NCI-H1417 treated with DMSO at 0.1 percent for 48 hours (cell line): ENCODE measurements around the gene LZTS2.

Experiments
- DNase-seq: peaks from one replicate; lab custom pipeline; 2025; lab: John Stamatoyannopoulos, UW

The LZTS2 gene

DNA sequence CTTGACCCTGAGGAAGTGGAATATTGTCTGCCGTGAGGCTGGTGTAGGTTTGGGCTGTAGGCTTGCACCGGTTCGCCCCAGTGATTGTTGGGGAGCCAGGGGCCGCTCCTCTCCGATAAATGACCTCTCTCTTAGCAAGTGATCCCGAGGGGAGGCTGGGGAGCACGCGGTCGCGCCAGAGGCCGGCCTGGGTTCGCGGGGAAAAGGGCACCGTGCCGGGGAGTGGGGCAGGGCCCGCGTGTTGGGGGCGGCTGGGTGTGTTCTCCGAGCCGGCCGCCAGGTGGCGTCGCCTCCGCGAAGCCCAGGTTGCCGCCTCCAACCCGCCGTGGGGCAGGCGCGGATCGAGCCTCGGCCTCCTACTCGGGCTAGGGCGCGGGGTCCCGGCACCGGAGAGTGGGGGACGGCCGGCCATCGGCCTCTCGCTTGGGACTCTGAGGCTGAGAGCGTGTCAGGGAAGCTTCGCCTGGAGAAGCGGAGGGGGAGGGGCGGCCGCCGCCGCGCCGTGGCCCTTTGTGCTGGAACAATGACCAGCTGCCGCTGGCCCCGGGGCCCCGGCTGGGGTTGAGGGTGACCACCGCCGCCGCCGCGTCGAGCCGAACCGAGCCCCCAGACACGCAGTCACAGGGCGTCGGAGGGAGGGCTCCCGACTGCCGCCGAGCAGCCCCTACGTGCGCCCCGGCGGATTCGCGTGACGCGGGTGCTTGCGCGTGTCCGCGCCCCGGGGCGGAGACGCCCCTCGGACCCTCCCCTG is 442 bp upstream of the LZTS2 start:
- no peak for DNase-seq

DNA sequence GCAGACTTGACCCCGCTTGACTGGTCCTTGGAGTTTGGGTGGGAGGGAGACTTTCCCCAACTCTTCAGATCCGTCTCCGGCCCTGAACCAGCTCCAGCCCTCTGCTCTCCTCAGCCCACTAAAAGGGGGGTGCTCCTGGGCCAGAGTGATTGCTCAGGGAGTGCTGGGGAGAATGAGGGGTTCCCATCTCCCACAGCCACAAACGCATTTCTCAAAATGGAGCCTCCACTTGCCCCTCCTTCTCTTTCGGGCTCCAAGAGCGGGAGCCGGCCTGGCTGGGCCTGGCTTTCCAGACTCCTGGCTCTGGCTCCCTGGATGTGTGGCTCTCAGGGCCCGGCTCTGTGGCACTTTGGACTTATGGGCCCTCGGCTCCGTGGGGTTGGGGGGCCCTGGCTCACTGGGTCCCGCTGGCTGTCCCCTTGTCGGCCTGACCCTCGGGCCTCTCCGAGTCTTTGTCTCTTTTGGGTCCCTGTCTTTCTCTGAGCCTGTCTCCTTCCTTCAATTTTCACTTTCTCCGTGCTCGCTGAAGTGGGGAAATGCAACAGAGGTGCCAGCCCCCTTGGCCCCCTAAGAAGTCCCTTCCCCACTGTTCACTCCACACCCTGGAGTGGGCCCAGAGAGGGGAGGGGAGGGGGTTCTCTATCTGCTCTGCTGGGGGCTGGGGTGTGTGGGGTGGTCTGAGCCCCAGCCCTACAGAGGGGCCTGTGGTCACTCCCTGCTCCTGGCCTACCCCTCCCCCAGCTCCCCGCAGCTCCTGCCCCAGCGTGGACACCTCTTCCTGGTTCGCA is 713 bp downstream of the LZTS2 start:
- DNase-seq: no peak

DNA sequence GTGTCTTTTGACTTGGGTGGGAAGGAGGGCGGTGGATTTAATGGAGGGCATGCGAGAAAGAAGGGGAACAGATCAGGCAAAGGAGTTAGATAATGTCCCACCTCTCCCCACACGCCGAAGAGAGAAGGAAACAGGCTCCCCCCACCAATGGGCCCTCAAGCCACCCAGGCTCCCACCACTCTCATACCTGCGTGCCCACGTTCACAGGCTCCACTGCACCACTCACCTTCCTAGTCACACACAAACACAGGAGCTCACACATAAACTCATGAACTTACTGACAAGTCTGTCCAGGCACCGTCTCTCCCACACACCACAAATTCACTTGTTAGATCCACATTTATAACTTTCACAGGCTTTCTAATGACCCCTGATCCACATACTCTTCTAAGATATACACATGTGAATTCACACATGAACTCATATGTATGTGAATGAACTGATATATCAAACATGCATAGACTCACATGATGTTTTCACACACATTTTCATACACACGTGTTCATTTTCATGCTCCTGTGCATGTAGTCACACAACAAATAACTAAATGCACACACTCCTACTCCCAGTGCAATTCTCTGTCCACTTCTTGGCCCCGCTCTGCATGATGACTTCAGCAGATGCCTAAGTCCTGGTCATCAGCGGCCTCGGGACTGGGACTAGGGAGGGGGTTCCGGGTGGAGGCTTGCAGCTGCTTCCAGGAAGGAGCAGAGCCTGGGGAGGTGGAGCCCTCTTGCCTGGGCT is 1.5 kb downstream of the LZTS2 start:
- DNase-seq: no peak

DNA sequence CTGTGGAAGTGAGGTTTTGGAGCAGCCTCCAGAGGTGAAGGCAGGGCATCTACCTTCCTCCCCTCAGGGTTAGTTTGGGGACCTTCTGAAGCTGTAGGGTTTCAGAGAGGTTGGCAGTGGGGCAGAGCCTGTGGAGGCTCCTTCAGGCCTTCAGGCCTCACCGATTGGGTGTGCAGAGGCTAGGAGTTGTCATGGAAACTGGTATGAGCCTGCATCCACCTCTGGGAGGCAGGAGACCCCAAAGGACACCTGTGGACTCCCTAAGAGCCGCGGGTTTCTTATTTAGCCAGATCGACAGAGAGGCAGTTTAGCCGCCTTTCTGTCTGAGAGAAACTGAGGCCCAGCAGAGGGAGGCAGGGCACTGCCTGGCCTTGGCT is 2.0 kb downstream of the LZTS2 start:
- no peak for DNase-seq

DNA sequence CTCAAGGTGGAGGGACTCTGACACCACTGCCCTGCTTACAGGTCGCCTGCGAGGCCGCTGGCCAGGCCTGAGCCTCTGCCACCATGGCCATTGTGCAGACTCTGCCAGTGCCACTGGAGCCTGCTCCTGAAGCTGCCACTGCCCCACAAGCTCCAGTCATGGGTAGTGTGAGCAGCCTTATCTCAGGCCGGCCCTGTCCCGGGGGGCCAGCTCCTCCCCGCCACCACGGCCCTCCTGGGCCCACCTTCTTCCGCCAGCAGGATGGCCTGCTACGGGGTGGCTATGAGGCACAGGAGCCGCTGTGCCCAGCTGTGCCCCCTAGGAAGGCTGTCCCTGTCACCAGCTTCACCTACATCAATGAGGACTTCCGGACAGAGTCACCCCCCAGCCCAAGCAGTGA is 2.8 kb downstream of the LZTS2 start:
- no peak for DNase-seq

DNA sequence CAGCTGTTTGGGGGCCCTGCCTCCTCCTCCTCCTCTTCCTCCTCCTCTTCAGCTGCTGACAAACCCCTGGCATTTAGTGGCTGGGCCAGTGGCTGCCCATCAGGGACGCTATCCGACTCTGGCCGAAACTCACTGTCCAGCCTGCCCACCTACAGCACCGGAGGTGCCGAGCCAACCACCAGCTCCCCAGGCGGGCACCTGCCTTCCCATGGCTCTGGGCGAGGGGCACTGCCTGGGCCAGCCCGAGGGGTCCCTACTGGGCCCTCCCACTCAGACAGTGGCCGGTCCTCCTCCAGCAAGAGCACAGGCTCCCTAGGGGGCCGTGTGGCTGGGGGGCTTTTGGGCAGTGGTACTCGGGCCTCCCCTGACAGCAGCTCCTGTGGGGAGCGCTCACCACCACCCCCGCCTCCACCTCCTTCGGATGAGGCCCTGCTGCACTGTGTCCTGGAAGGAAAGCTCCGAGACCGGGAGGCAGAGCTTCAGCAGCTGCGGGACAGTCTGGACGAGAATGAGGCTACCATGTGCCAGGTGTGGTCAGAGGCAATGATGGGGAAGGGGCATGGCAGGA is 4.1 kb downstream of the LZTS2 start:
- no peak for DNase-seq

DNA sequence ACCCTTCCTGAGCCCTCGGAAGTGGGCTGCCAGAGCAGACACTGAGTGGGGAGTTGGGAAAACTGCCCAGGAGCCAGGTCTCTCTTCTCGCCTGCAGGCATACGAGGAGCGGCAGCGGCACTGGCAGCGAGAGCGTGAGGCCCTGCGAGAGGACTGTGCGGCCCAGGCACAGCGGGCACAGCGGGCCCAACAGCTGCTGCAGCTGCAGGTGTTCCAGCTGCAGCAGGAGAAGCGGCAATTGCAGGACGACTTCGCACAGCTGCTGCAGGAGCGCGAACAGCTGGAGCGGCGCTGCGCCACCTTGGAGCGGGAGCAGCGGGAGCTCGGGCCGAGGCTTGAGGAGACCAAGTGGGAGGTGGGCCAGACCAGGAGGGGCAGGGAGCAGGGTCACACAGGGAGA is 5.8 kb downstream of the LZTS2 start:
- DNase-seq: no peak

DNA sequence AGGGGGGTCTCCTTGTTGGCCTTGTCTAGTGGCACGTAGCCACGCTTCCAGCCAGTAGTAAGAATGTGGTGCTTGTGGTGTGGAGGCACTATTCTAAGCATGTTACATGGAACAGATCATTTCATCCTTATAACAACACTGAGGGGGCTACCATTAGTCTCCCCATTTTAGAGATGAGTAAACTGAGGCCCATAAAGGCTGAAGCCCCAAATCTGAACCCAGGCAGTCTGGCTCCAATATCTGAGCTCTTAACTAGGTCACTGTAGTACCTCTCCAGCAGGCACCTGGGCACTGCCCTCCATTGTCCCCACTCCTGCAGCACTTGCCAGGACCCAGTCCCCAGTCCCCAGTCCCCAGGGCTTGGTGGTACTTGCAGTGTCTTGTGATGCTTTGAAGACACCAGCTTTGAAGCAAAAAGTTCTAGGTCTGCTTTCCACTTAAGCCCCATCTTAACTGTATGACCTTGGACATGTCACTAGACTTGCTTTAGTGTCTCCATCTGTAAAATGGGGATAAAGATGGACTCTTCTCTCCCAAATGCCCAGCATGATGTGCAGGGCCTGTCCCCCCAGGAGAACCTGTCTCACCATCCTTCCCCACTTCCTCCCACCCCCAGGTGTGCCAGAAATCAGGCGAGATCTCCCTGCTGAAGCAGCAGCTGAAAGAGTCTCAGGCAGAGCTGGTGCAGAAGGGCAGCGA is 6.4 kb downstream of the LZTS2 start:
- no peak for DNase-seq

DNA sequence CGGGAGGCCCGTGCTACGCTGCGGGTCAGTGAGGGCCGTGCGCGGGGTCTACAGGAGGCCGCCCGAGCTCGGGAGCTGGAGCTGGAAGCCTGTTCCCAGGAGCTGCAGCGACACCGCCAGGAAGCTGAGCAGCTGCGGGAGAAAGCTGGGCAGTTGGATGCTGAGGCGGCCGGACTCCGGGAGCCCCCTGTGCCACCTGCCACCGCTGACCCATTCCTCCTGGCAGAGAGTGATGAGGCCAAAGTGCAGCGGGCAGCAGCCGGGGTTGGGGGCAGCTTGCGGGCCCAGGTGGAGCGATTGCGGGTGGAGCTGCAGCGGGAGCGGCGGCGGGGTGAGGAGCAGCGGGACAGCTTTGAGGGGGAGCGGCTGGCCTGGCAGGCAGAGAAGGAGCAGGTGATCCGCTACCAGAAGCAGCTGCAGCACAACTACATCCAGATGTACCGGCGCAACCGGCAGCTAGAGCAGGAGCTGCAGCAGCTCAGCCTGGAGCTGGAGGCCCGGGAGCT is 7.0 kb downstream of the LZTS2 start:
- no peak for DNase-seq

DNA sequence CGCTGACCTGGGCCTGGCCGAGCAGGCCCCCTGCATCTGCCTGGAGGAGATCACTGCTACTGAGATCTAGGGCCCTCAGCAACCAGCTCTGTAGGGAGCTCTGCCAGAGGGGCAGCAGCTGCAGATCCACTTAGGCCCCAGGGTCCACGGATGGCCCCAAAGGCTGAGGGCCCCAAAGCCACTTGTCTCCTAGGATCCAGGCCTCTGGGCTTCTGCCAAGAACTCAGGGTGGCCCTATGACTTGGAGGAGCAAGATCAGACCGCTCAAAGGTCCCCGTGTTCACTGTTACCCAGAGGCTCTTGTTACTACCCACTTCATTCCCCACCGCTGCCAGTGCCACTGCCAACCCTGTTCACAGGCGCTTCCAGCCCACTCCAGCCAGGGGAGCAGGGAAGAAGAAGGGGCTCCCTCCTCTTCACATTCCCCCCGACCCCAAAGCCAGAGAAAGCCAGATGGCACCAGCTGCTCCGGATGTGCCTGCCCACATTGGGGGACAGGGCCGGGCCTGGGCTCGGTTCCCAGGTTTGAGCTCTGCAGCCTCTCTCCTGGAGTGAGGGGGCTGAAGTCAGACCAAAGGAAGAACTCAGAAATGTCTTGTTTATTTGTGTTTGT is 7.6 kb downstream of the LZTS2 start:
- no peak for DNase-seq

DNA sequence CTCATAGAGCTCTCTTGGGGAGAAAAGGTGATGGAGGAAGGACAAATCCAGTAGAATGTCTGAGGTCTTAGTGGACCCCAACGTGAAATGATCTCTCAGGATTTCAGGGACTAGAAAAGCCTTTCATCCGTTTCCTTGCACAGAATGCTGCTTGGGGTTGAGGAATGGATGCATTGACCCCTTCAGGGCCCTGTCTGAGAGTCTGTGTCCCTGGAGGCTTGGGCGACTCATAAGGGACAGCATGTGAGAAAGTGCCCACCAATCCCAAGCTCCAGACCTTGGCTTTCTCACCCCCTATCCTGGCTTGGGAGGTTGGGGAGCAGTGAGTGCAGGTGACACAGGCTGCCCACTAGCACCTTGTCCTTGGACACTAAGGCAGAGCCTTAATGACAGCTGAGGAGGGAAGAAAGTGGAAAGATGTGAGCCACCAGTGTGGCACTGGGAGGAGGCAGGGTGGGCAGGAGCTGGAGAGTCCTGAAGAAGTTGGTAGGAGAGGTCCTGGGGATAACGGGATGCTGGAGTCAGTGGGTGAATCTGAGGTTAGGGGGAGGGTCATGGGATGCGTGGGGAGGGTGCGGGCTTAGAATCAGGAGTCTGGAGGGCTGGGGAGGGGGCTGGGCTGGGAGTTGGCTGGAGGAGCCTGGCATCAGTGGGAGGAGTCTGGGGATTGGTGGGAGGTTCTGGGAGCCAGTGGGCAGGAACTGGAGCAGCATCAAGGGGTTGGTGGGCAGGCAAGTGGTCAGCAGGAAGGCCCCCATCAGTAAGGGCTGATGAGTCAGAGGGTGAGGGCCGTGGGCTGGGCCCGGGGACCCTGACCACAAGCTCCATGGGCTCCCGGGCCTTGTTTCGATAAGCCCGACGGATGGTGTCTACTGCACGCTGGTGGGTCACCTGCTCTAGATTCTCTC is 8.6 kb downstream of the LZTS2 start:
- no peak for DNase-seq

DNA sequence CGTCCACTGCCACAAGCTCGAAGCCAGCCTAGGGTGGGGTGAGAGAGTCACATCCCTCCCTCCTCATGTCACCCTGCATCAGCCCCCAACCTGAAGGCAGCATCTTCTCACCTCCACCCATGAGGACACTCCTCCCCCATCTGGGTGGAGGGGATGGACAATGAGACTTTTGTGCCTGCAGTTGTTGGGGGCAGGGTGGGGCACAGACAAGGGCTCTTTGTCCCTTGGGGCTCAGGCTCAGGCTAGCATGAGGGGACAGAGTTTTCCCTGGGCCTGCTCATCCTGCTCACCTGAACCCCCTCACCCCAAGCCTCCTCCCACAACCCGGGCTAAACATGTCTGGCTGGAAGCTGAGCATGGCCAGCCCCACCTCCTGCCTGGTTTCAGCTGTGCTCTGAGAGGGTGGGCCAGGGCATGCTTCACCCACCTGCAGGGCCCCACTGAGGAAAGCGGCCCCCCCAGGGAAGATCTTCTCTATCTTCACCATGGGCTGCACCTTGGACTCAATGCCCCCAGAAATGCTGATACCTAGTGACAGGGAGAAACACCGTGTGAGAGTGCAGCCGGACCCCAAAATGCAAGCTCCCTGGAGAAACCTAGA is 9.3 kb downstream of the LZTS2 start:
- DNase-seq: no peak

DNA sequence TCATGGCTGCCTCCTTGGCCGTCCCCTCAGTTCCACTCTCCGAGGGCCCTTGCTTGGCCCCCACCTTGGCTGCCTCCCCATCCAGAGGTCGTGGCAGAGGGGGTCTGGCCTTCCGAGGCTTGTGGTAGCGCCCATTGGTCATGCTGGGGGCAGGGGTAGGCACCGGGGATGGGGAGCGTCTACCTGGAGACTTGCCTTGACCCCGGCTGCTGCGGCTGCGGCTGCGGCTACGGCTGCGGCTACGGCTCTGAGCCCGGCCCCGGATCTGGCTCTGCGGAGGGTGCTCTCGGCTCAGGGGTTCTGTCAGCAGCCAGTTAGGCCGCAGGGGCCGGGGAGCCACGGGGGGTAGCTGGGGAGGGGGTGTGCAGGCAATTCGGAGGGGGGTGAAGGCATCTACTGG is 10.7 kb downstream of the LZTS2 start:
- no peak for DNase-seq

DNA sequence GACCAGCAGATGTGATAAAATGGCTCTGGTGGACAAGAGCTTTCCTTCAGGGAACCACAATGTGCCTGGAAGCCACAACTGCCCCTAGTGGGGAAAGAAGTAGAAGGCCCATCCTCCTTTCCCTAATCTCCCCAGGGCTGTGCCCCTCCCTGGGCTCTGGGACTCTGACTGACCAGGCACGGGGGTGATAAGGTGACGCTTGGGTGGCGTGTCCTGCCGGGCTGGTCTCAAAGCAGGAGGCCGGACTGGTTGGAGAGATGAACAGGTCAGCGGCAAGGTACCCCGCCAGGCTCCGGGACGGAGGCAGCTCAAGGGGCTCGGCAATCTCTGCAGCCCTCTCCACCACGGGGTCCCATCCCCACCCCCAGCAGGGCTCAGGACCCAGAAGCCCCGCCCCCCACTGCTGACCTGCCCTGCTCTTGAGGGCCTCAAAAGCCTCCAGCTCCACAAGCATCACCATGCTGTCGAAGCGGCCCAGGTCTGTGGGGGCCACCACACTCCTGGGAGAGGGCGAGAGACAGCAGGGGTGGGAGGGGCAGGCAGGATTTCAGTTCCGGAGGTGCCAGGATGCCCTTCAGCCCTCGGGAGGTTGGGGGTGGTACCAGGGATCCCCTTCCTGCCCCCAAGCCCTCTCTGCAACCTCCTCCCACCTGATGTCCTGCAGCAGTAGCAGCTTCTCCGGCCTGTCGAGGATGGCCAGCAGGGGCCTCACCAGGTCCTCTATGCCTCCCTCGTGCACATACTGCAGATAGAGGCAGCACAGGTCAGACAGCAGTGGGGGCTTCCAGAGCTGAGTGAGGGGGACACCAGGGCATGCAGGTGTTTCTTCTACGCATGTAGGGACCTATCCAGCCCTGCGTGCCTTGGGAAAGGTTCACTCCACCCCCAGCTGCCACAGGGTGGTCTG is 12.2 kb downstream of the LZTS2 start:
- no peak for DNase-seq

DNA sequence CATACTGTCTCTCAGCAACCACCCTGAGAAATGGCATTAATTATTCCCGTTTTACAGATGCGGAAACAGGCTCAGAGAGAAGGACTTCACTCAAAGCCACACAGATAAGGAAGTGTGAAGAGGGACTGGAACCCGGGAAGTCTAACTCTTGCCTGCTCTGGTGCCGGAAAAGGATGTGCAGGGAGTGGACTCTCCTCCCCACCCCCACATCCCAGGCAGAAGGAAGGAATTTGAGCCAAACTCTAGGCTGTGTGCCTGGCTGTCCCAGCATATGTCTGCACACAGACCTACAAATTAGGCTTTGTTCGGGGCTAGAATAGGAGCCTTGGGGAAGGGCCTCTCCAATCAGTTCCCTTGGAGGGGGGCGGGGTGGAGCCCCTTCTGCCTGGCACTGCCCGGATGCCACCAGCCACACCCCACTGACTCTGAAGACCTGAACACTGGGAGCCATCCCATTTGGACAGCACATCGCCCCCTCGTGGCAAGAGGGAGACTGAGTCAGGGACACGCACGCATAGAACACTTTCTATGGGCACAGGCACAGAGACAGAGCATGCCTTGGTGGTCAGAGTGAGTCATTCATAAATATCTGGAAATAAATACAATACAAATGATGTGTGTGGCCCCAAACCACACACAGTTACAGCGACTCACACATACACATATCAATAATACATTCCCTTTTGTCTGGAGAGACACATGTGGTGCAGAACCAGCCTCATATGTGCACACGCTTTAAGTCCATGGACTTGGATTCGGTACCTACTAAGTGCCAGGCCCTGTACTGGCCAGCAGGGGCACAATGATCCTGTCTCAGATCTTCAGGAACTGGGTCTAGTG is 13.1 kb downstream of the LZTS2 start:
- no peak for DNase-seq

DNA sequence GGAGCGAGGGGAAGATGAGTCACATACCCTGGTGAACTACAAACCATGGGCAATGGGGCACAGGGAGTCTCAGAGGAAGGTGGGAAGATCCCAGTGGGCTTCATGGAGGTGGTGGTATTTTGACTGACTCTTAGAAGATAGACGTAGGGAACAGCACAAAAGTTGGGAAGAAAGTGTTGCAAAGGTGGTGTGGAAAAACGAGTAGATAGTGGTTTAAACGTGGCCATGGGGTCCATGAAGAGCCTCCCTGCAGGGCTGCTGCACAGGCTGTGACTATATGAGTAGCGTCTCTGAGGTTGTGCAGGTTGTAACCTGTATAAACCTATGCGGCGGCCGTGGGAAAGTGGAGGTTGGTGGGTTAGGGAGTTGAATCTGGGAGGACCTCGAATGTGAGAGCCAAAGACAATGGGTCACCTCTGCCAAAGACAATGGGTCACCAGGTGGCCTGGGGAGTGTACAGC is 13.8 kb downstream of the LZTS2 start:
- no peak for DNase-seq

DNA sequence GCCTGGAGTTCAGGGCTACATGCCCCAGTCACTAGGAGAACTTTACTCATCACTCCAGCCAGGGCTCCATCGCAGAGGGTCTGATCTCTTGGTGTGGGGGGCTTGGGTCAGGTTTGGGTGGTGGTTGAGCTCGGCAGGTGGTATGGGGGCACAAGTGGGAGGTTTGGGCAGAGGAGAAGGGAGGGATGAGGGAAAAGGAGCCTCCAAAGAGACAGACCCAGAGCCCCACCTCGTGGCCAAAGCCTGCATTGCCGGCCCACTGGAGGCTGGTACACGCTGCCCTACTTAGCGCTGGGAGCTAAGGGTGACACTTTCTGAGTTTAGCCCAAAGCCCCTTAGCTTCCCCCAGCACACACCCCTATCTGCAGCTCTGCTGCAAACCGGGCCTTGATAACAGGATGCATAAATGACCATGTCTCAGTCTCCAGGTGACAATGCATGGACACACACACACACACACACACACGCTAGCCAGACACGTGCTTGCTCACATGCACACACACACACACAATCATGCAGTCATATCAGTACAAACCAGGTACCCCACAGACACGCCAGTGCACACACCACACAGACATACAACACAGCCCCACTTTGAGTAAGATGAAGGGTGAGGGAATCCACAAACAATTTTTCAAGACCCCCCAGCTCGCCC is 14.7 kb downstream of the LZTS2 start:
- DNase-seq: no peak
